ENCODE results near the gene OR2T34. TPM values are rescaled to one million over a fixed set of nuclear protein-coding genes. Genes with fewer than 3 reads are reported as not detected.
"Not testable (repeated sequence)": the region's sequence is repeated elsewhere in the genome, so short reads cannot be mapped to it uniquely, and the experiment has no call there.

Gene OR2T34
- total and polyA plus RNA-seq, 4 experiments from 2014 or later = 0.32 TPM; not detected in 3

DNA sequence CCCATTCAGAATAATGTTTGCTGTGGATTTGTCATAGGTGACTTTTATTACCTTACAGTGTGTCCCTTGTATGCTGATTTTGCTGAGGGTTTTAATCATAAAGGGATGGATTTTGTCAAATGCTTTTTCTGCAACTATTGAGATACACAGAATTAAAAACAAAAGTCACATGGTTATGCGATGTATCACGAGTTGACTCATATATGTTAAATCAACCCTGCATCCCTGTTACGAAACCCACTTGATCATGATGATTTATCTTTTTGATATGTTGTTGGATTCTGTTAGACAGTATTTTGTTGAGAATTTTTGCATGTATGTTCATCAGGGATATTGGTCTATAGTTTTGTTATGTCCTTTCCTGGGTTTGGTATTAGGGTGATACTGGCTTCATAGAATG is 10.7 kb upstream of the OR2T34 start:
- H3K4me3 Mint-ChIP-seq = no peak overlapping the region

DNA sequence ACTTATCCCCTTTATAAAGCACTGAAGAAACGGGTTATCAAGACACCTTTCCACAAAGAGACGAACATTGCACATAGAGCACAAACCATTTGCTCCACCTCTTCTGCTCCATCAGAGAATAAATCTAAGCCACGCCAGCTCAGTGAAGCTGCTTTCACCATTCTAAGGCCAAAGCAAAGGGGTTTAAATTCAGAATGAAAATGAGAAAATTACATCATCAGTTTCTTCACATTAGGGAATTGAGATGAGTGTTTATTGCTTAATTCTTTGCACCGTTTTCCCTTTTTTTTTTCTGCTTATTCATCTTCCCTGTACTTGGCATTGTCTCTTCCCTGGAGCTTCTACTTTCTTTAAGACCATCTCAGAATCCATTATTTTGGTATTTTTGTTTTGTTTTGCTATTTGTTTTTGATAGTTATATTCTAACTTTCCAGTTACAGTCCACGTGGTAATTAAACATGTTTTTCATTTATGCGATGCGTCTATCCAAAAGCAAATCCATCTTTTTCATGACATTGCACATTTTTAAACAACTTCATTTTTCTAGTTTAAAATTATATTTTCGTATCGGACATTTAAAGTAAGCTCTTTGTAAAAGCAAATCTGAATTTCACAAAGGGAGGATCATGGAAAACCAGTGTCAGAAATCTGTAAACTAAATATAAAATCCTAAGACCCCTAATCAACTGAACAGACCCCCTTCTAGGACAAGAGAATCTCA is 1.9 kb upstream of the OR2T34 start:
- Histone ChIP-seq H3K4me3 (ENCODE audit: low read length in 2 of 2) (no peak overlapping the region), H3K36me3 (ENCODE audit: insufficient read depth, low read length) (no peaks in the 10 kb centered on the region), H3K9me3 (ENCODE audit: control insufficient read depth in 1 of 2, low read length in 2 of 2) (no peaks in the 10 kb centered on the region), H3K4me1 (ENCODE audit: insufficient read depth, low read length) (no peaks in the 10 kb centered on the region), H3K27ac (ENCODE audit: low read depth, low read length) (no peak overlapping the region), H3K27me3 (ENCODE audit: insufficient read depth, low read length) (no peaks in the 10 kb centered on the region)
- DNase-seq = no peak
- peaks cover 0 to 5% (median 0%) of the 10 kb centered on the region in 8 donors for H3K9me3 Mint-ChIP-seq
- CTCF ChIA-PET (ENCODE audit: partially characterized antibody) = no interaction called here
- no peaks in the 10 kb centered on the region for H3K27me3 Mint-ChIP-seq
- intact Hi-C loops (cut with micrococcal nuclease) = no loop called here
- no peak overlapping the region for H3K27ac Mint-ChIP-seq
- H3K4me1 Mint-ChIP-seq = no peaks in the 10 kb centered on the region
- no peak overlapping the region for H3K4me3 Mint-ChIP-seq
- POLR2A ChIA-PET (ENCODE audit: partially characterized antibody) = no interaction called here
- no peaks in the 10 kb centered on the region for H3K36me3 Mint-ChIP-seq

More for the DNA sequence above, 10.7 kb upstream of the OR2T34 start:
- Mint-ChIP-seq H3K27me3 (peaks cover 5 to 6% of the 10 kb centered on the region in 2 donors), H3K27ac (peak overlapping the region in 1 of 7 donors; percentile 31), H3K36me3 (no peaks in the 10 kb centered on the region), H3K9me3 (peaks cover 0 to 4% (median 0%) of the 10 kb centered on the region in 8 donors), H3K4me1 (no peaks in the 10 kb centered on the region)
- H3K27ac ChIP-seq (ENCODE audit: low read depth, low read length) = no peak overlapping the region
- CTCF ChIA-PET (ENCODE audit: partially characterized antibody) = no interaction called here
- no peak for DNase-seq
- H3K4me3 ChIP-seq (ENCODE audit: low read length in 2 of 2) = no peak overlapping the region
- no peaks in the 10 kb centered on the region for H3K27me3 ChIP-seq (ENCODE audit: insufficient read depth, low read length)
- no peaks in the 10 kb centered on the region for H3K9me3 ChIP-seq (ENCODE audit: control insufficient read depth in 1 of 2, low read length in 2 of 2)
- POLR2A ChIA-PET (ENCODE audit: partially characterized antibody) = no interaction called here
- H3K4me1 ChIP-seq (ENCODE audit: insufficient read depth, low read length) = no peaks in the 10 kb centered on the region
- intact Hi-C loops (cut with micrococcal nuclease) = no loop called here
- no peaks in the 10 kb centered on the region for H3K36me3 ChIP-seq (ENCODE audit: insufficient read depth, low read length)

DNA sequence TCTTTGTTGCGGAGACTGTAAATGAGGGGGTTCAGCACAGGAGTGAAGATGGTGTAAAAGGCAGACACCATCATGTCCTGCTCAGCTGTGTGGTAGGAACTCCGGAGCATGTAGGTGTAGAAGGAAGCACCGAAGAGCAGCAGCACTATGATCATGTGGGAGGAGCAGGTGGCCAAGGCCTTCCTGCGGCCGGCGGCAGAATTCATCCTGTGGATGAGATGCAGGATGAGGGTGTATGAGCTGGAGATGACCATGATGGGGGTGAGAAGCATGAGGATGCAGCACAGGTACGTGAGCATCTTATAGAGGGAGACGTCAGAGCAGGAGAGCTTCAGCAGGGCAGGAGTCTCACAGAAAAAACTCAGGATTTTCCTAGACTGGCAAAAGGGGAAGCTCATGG is 701 bp downstream of the OR2T34 start:
- CTCF ChIA-PET (ENCODE audit: partially characterized antibody); H3K4me1 Mint-ChIP-seq; H3K36me3 Mint-ChIP-seq; intact Hi-C loops (cut with micrococcal nuclease); H3K36me3 ChIP-seq (ENCODE audit: insufficient read depth, low read length); H3K4me3 Mint-ChIP-seq; H3K4me3 ChIP-seq (ENCODE audit: low read length in 2 of 2); POLR2A ChIA-PET (ENCODE audit: partially characterized antibody); H3K27ac ChIP-seq (ENCODE audit: low read depth, low read length); H3K9me3 ChIP-seq (ENCODE audit: control insufficient read depth in 1 of 2, low read length in 2 of 2); H3K27me3 Mint-ChIP-seq; H3K4me1 ChIP-seq (ENCODE audit: insufficient read depth, low read length); H3K27ac Mint-ChIP-seq; H3K9me3 Mint-ChIP-seq; H3K27me3 ChIP-seq (ENCODE audit: insufficient read depth, low read length); DNase-seq: not testable (repeated sequence)

DNA sequence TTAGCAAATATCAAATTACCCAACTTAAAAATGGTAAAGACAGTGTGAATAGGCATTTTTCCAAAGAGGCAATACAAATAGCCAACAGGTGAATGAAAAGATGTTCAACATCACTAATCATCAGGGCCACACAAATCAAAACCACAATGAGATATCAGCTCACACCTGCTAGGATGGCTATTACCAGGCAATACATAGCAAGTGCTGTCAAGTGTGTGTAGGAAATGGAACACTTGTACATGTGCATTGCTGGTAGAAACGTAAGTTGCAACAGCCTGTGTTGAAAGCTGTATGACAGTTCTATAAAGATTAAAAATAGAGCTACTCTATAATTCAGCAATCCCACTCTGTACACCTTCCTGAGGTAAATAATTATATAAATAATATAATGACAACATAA is 2.5 kb downstream of the OR2T34 start:
- H3K4me1 Mint-ChIP-seq; H3K36me3 Mint-ChIP-seq; H3K27me3 ChIP-seq (ENCODE audit: insufficient read depth, low read length); H3K36me3 ChIP-seq (ENCODE audit: insufficient read depth, low read length); CTCF ChIA-PET (ENCODE audit: partially characterized antibody); H3K27ac ChIP-seq (ENCODE audit: low read depth, low read length); H3K4me3 Mint-ChIP-seq; H3K27me3 Mint-ChIP-seq; H3K9me3 ChIP-seq (ENCODE audit: control insufficient read depth in 1 of 2, low read length in 2 of 2); H3K4me1 ChIP-seq (ENCODE audit: insufficient read depth, low read length); POLR2A ChIA-PET (ENCODE audit: partially characterized antibody); H3K4me3 ChIP-seq (ENCODE audit: low read length in 2 of 2); intact Hi-C loops (cut with micrococcal nuclease); H3K27ac Mint-ChIP-seq; H3K9me3 Mint-ChIP-seq; DNase-seq: not testable (repeated sequence)

DNA sequence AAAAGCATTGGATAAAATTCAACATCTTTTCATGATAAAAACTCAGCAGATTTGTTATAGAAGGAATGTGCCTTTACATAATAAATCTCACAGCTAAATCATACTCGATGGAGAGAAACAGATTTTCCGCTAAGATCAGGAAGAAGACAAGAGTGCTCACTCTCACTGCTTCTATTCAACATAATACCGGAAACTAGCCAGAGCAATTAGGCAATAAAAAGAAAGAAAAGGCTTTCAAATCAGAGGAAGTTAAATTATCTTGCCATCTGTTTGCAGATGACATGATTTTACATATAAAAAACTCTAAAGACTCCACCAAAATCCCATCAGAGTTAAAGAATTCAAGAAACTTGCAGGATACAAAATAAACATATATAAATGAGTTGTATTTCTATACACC is 3.7 kb downstream of the OR2T34 start:
- H3K27me3 Mint-ChIP-seq; H3K4me3 ChIP-seq (ENCODE audit: low read length in 2 of 2); H3K27ac ChIP-seq (ENCODE audit: low read depth, low read length); H3K27me3 ChIP-seq (ENCODE audit: insufficient read depth, low read length); H3K36me3 Mint-ChIP-seq; H3K9me3 Mint-ChIP-seq; DNase-seq; H3K4me1 ChIP-seq (ENCODE audit: insufficient read depth, low read length); H3K36me3 ChIP-seq (ENCODE audit: insufficient read depth, low read length); intact Hi-C loops (cut with micrococcal nuclease); POLR2A ChIA-PET (ENCODE audit: partially characterized antibody); CTCF ChIA-PET (ENCODE audit: partially characterized antibody); H3K9me3 ChIP-seq (ENCODE audit: control insufficient read depth in 1 of 2, low read length in 2 of 2): not testable (repeated sequence)
- peak overlapping the region in 1 of 7 donors; percentile 58 for H3K27ac Mint-ChIP-seq
- H3K4me1 Mint-ChIP-seq = peaks cover 6 to 13% (median 7%) of the 10 kb centered on the region in 4 donors
- H3K4me3 Mint-ChIP-seq = peak overlapping the region in 3 of 8 donors; percentile 10 to 20 (median 13)

DNA sequence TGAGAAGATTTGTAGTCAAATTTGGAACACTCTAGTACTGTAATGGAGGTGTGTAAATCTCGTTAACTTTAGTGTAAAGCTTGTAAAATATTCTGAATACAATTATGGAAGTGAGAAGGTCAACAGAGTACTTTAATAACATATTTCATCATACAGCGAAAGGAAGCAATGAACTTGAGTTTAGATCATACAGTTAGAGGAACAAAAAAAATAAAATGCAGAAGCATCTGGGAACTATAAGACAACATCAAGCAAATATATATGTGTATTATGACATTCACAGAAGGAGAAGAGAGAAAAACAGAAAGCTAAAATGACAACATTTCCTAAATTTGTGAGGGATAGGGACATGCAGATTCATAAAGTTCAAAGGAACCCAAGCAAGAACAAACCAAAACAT is 5.5 kb downstream of the OR2T34 start:
- H3K9me3 ChIP-seq (ENCODE audit: control insufficient read depth in 1 of 2, low read length in 2 of 2); H3K4me3 Mint-ChIP-seq; H3K36me3 ChIP-seq (ENCODE audit: insufficient read depth, low read length); H3K9me3 Mint-ChIP-seq; CTCF ChIA-PET (ENCODE audit: partially characterized antibody); H3K27ac ChIP-seq (ENCODE audit: low read depth, low read length); DNase-seq; intact Hi-C loops (cut with micrococcal nuclease); H3K27me3 ChIP-seq (ENCODE audit: insufficient read depth, low read length); H3K4me1 ChIP-seq (ENCODE audit: insufficient read depth, low read length); H3K27me3 Mint-ChIP-seq; POLR2A ChIA-PET (ENCODE audit: partially characterized antibody); H3K4me3 ChIP-seq (ENCODE audit: low read length in 2 of 2); H3K36me3 Mint-ChIP-seq: not testable (repeated sequence)
- Mint-ChIP-seq H3K4me1 (peaks cover 10 to 18% (median 11%) of the 10 kb centered on the region in 4 donors), H3K27ac (peak overlapping the region in 1 of 7 donors; percentile 35)

DNA sequence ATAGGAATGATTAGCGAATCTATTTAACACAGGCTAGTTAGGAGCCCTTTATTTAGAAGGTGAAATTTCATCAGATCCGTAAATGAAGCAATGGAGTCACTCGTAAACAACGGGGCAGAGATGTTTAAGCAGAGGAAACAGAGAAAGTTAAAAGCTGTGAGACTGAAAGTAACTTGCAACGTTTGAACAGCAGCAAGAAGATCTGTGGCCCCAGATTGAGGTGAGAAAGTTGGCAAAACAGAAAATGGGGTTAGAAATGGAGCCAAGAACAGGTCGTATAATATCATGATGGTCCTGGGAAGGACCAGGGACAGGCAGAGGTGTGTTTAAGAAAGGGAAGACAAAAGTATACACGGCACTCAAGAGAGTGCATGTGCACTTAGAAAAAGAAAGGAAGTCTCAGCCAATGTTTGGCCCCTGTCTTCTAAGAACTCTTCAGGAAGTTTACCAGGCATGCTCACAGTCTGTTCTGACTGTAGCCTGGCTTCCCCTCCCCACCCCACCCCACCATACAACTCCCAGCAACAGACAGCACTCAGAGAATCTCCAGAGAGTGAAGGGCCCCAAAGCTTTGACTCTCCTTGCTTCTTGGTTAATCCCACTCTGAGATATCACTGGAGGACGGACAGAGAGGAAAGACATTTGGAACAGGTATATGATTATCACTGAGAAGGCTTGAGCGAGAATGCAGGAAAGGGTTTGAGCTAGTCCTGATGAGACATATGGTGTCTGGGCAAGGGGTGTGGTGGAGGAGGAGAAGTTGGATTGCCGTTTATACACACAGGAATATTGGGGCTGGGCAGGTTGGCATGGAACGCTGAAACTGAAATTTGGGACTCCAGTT is 8.8 kb downstream of the OR2T34 start:
- H3K27ac ChIP-seq (ENCODE audit: low read depth, low read length) = peak overlapping the region; percentile 38
- H3K4me1 ChIP-seq (ENCODE audit: insufficient read depth, low read length); H3K36me3 ChIP-seq (ENCODE audit: insufficient read depth, low read length); intact Hi-C loops (cut with micrococcal nuclease); H3K9me3 Mint-ChIP-seq; H3K36me3 Mint-ChIP-seq; CTCF ChIA-PET (ENCODE audit: partially characterized antibody); H3K27me3 ChIP-seq (ENCODE audit: insufficient read depth, low read length); H3K27me3 Mint-ChIP-seq; POLR2A ChIA-PET (ENCODE audit: partially characterized antibody); H3K9me3 ChIP-seq (ENCODE audit: control insufficient read depth in 1 of 2, low read length in 2 of 2): not testable (repeated sequence)
- Mint-ChIP-seq H3K4me3 (peak overlapping the region; percentile 83 to 95 (median 92)), H3K27ac (peak overlapping the region; percentile 84 to 96 (median 94)), H3K4me1 (peaks cover 8 to 16% (median 11%) of the 10 kb centered on the region in 4 donors)
- peak; percentile 5 to 44 (median 42) for DNase-seq
- peak overlapping the region in 1 of 2 donors; percentile 15 for H3K4me3 ChIP-seq (ENCODE audit: low read length in 2 of 2)

Measured in CD4-positive, alpha-beta memory T cell (primary cell).